Mammary epithelial cell (primary cell): ENCODE data around the gene ZFHX3.

ENCODE experiments used
- EZH2 ChIP-seq: IDR thresholded peaks from 2 replicates; pipeline ENCODE4 v1.6.1; 2012; ENCODE audit warnings: low read length, inconsistent platforms, borderline replicate concordance
- TF ChIP-seq, protein P1 (sequence below), 2 donors: IDR thresholded peaks in 1 of 2; conservative IDR thresholded peaks in 1 of 2; 2 replicates each; pipeline ENCODE4 v1.5.1; 2011 to 2012; ENCODE audit warnings: inconsistent platforms in 2 of 2, low read length in 2 of 2, mild to moderate bottlenecking in 2 of 2, control low read depth in 1 of 2, low read depth in 1 of 2; ENCODE audit not compliant: insufficient read depth in 1 of 2; ENCODE audit errors: extremely low read depth in 1 of 2

DNA sequence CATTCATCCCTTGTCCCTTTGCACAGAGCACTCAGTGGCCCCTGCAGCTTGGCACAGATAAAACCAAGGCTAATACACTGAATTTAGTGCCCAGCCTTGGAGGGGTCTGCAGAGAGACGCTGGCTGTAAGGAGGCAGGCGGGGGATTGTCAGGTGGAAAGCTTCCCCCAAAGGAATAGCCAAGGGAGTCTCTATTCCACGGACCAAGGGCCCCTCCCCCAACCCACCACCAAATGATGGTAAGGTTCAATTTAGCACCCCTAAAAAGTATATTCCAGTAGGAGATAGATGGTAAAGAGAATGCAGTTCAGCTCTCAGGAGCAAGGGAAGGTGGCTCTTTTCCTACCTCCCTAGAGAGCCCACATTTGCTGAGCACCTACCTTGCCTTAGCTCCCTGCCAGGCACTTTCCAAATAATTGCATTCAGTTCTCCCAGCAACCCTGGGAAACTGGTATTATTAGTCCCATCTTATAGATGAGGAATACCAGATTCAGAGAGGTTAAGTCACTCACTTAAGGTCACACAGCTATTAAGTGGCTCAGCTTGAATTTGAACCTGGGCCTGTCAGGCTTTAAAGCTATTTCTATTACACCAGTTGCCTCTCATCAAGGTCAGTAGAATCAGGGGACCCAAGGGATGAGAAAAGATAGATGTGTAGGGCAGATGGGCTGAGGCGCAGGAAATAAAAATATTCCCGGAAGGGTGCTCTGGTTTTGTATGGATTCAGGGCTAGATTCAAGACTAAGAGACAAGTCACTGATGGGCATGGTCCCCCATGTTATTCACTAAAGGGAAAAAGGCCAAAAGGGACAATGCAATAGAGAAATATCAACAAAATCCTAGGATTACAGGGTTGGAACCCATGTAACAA lies 20.0 kb upstream of the ZFHX3 start:
- TF ChIP-seq, protein P1, sequence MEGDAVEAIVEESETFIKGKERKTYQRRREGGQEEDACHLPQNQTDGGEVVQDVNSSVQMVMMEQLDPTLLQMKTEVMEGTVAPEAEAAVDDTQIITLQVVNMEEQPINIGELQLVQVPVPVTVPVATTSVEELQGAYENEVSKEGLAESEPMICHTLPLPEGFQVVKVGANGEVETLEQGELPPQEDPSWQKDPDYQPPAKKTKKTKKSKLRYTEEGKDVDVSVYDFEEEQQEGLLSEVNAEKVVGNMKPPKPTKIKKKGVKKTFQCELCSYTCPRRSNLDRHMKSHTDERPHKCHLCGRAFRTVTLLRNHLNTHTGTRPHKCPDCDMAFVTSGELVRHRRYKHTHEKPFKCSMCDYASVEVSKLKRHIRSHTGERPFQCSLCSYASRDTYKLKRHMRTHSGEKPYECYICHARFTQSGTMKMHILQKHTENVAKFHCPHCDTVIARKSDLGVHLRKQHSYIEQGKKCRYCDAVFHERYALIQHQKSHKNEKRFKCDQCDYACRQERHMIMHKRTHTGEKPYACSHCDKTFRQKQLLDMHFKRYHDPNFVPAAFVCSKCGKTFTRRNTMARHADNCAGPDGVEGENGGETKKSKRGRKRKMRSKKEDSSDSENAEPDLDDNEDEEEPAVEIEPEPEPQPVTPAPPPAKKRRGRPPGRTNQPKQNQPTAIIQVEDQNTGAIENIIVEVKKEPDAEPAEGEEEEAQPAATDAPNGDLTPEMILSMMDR (conservative IDR thresholded peaks at IDR 0.05 in 1 of 2, IDR thresholded peaks at IDR 0.05 in 1 of 2; ENCODE audit: extremely low read depth in 1 of 2, insufficient read depth in 1 of 2, low read depth in 1 of 2, low read length in 2 of 2), result no peak
- no peak for TF ChIP-seq EZH2
